ENCODE measurements around the gene INPP4B.

INPP4B gene

DNA sequence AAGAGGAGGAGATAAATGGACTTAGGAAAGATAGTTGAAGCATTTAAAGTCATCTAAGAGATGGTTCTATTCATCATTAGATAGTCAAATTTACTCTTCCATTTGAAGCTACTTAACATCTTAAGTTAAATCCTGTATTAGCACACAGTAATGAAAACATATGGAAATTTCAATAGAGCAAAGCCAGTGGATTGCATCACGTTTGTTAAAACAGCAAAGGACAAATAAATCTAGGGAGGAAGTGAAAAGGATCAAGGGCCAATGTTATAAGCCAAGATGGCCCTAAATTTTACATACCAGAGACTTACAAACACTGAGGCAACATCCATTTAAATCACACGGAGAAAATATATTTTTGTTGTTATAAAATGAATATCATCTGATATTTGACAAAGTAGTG is 602.8 kb downstream of the INPP4B start:
- TF ChIP-seq, protein P1, sequence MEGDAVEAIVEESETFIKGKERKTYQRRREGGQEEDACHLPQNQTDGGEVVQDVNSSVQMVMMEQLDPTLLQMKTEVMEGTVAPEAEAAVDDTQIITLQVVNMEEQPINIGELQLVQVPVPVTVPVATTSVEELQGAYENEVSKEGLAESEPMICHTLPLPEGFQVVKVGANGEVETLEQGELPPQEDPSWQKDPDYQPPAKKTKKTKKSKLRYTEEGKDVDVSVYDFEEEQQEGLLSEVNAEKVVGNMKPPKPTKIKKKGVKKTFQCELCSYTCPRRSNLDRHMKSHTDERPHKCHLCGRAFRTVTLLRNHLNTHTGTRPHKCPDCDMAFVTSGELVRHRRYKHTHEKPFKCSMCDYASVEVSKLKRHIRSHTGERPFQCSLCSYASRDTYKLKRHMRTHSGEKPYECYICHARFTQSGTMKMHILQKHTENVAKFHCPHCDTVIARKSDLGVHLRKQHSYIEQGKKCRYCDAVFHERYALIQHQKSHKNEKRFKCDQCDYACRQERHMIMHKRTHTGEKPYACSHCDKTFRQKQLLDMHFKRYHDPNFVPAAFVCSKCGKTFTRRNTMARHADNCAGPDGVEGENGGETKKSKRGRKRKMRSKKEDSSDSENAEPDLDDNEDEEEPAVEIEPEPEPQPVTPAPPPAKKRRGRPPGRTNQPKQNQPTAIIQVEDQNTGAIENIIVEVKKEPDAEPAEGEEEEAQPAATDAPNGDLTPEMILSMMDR (IDR thresholded peaks at IDR 0.05): no peak
- Histone ChIP-seq H3K27ac (no peak overlapping the region), H3K4me3 (no peak overlapping the region)
- DNase-seq (ENCODE audit: low spot score): no peak

DNA sequence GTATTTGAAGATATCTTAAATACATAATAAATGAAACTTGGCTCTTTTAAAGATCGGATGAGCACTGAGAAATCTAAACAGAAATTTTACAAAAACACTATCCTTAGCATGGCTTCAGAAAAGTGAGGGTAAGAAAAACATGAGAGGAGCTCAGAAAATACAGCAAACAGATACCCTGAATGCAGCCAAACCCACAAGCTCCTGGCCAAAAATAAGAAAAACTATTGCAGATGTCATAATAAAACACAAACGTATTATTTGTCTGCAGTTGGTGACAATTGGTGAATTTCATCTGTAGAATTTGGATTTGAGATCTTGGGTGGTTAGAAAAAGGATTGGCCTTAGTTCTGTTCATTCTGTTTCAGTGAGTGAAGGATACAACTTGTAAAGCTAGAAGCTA is 603.9 kb downstream of the INPP4B start:
- TF ChIP-seq, protein P1 (IDR thresholded peaks at IDR 0.05): no peak
- no peak overlapping the region for H3K4me3 ChIP-seq
- H3K27ac ChIP-seq: no peak overlapping the region
- DNase-seq (ENCODE audit: low spot score): no peak

DNA sequence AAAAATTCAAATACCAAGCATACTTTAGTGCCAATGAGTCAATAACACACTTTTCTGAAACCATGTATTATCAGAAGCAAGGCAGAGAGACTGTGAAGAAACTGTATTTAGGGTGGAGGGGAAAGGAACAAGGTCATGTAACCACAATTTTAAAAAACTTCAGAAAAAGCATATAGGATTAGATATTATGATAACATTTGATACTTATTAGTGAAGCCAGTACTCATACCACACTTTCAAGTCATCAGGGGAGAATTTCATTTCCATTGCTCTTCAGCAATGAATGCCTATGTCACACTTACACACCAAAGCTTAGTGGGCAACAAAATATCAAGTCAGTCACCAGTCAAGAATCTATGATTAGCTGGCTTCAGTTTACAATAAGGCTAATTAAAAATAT is 607.5 kb downstream of the INPP4B start:
- TF ChIP-seq, protein P1 (IDR thresholded peaks at IDR 0.05): no peak
- no peak for DNase-seq (ENCODE audit: low spot score)
- Histone ChIP-seq H3K4me3 (no peak overlapping the region), H3K27ac (no peak overlapping the region)

DNA sequence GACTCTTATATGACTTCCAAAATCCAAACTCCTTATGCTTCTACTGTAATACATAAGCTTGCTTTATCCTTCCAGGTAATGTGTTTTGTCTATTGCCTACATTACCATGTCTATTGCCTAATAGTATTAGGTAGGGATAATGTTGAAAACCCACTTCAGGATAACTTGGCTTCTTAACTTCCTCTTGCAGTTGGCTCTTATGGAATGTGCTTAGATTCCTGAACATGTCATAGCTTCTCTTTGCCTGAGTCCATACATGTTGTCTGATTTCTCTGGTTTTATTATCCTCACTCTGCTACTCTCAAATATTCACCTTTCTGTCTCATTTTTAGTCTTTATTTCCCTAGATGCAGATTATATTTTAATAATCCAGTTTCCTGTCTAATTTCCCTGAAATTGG is 609.8 kb downstream of the INPP4B start:
- Histone ChIP-seq H3K4me3 (no peak overlapping the region), H3K27ac (no peak overlapping the region)
- no peak for DNase-seq (ENCODE audit: low spot score)
- TF ChIP-seq, protein P1 (IDR thresholded peaks at IDR 0.05): no peak

DNA sequence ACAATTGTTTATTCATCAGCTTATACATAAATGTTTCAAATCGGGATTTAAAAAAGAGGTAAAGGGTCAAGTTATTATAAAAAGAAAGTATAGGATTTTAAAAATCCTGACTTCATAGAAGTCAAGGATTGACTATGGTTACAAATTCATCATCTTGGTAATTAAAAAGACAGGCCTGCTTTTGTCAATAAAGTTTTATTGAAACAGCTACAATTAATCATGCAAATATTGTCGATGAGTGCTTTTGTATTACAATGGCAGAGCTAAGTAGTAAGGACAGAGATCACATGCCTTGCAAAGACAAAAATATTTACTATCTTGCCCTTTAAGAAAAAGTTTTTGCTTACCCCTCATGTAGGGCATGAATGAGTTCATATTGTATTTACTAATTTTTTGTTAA is 614.3 kb downstream of the INPP4B start:
- TF ChIP-seq, protein P1 (IDR thresholded peaks at IDR 0.05): no peak

DNA sequence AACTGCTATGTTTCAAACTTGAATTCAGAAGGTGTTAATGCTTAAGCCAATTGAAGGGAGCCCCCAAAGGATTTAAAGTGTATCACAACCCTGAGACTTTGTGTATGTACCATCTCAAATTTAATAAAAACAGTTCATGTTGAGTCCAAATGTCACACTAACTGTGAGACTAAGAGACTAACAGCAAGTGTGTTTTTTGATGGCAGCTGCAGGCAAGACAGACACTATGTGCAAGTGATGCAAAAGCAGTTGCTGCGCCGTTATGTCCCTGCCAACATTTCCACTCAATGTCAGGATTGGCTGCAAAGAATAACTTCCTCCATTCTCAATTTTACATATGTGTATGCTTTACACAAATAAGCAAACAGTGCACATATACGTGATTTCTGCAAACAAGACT is 615.1 kb downstream of the INPP4B start:
- Histone ChIP-seq H3K4me3 (no peak overlapping the region), H3K27ac (no peak overlapping the region)
- TF ChIP-seq, protein P1 (IDR thresholded peaks at IDR 0.05): no peak
- DNase-seq (ENCODE audit: low spot score): no peak

More for the DNA sequence above, 614.3 kb downstream of the INPP4B start:
- Histone ChIP-seq H3K27ac (no peak overlapping the region), H3K4me3 (no peak overlapping the region)
- no peak for DNase-seq (ENCODE audit: low spot score)

DNA sequence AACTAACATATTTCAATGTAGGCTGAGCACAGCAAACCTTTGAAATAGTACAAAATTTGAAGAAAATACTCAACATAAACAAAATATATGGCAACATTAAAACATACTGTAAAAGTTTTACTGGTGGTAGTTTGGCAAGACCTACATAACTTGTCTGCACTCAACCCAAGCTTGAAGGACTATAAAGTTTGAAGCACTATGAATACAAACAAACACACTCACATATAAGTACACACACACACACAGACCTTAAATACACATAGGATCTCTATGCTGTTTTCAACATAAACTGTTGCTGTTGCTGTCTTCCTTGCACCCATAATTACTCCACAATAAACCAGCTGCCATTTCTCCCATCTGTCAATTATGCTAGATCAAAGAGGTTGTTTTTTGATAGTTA is 620.1 kb downstream of the INPP4B start:
- DNase-seq (ENCODE audit: low spot score): no peak
- Histone ChIP-seq H3K27ac (no peak overlapping the region), H3K4me3 (no peak overlapping the region)
- TF ChIP-seq, protein P1 (IDR thresholded peaks at IDR 0.05): no peak

Measured in coronary artery (tissue), 2 donors.